ENCODE data around the gene SPATA6.
"Not testable (repeated sequence)": the region's sequence is repeated elsewhere in the genome, so short reads cannot be mapped to it uniquely, and the experiment has no call there.

DNA sequence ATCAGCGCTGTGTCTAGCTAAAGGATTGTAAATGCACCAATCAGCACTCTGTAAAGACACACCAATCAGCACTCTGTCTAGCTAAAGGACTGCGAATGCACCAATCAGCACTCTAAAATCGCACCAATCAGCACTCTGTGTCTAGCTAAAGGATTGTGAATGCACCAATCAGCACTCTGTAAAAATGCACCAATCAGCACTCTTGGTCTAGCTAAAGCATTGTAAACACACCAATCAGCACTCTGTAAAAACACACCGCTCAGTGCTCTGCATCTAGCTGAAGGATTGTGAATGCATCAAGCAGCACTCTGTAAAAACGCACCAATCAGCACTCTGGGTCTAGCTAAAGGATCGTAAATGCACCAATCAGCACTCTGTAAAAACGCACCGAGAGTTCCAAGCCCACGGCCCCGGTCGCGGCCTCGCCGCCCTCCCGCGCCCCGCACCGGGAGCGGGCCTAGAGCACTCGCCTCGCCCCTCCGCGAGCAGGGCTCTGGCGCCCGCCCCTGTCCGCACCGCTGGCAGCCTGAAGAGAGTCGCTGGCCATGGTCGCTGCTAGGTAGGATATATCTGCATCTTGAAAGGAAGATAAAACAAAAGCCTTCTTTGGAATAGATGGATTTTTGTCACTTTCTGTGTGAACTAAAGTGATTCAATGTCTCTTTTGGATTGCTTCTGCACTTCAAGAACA lies 36.5 kb downstream of the SPATA6 start:
- TF ChIP-seq, protein P1, sequence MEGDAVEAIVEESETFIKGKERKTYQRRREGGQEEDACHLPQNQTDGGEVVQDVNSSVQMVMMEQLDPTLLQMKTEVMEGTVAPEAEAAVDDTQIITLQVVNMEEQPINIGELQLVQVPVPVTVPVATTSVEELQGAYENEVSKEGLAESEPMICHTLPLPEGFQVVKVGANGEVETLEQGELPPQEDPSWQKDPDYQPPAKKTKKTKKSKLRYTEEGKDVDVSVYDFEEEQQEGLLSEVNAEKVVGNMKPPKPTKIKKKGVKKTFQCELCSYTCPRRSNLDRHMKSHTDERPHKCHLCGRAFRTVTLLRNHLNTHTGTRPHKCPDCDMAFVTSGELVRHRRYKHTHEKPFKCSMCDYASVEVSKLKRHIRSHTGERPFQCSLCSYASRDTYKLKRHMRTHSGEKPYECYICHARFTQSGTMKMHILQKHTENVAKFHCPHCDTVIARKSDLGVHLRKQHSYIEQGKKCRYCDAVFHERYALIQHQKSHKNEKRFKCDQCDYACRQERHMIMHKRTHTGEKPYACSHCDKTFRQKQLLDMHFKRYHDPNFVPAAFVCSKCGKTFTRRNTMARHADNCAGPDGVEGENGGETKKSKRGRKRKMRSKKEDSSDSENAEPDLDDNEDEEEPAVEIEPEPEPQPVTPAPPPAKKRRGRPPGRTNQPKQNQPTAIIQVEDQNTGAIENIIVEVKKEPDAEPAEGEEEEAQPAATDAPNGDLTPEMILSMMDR (tag by site-specific recombination; IDR thresholded peaks at IDR 0.05) = not testable (repeated sequence)
- TF ChIP-seq, protein P2, sequence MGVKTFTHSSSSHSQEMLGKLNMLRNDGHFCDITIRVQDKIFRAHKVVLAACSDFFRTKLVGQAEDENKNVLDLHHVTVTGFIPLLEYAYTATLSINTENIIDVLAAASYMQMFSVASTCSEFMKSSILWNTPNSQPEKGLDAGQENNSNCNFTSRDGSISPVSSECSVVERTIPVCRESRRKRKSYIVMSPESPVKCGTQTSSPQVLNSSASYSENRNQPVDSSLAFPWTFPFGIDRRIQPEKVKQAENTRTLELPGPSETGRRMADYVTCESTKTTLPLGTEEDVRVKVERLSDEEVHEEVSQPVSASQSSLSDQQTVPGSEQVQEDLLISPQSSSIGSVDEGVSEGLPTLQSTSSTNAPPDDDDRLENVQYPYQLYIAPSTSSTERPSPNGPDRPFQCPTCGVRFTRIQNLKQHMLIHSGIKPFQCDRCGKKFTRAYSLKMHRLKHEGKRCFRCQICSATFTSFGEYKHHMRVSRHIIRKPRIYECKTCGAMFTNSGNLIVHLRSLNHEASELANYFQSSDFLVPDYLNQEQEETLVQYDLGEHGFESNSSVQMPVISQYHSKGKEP (tag by site-specific recombination; IDR thresholded peaks at IDR 0.05) = not testable (repeated sequence)
- TF ChIP-seq ZNF530 (tag by site-specific recombination; IDR thresholded peaks at IDR 0.05; ENCODE audit: low read depth); ZBTB17 (tag by site-specific recombination; IDR thresholded peaks at IDR 0.05); ZNF274 (IDR thresholded peaks at IDR 0.05; ENCODE audit: low read length); ZNF274 (tag by site-specific recombination; IDR thresholded peaks at IDR 0.05; ENCODE audit: borderline replicate concordance); ZNF433 (tag by site-specific recombination; IDR thresholded peaks at IDR 0.05; ENCODE audit: low read depth); ZNF132 (tag by site-specific recombination; IDR thresholded peaks at IDR 0.05; ENCODE audit: borderline replicate concordance): not testable (repeated sequence)
- TF ChIP-seq, protein P3, sequence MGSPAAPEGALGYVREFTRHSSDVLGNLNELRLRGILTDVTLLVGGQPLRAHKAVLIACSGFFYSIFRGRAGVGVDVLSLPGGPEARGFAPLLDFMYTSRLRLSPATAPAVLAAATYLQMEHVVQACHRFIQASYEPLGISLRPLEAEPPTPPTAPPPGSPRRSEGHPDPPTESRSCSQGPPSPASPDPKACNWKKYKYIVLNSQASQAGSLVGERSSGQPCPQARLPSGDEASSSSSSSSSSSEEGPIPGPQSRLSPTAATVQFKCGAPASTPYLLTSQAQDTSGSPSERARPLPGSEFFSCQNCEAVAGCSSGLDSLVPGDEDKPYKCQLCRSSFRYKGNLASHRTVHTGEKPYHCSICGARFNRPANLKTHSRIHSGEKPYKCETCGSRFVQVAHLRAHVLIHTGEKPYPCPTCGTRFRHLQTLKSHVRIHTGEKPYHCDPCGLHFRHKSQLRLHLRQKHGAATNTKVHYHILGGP (tag by site-specific recombination; IDR thresholded peaks at IDR 0.05) = not testable (repeated sequence)
- TF ChIP-seq, protein P4, sequence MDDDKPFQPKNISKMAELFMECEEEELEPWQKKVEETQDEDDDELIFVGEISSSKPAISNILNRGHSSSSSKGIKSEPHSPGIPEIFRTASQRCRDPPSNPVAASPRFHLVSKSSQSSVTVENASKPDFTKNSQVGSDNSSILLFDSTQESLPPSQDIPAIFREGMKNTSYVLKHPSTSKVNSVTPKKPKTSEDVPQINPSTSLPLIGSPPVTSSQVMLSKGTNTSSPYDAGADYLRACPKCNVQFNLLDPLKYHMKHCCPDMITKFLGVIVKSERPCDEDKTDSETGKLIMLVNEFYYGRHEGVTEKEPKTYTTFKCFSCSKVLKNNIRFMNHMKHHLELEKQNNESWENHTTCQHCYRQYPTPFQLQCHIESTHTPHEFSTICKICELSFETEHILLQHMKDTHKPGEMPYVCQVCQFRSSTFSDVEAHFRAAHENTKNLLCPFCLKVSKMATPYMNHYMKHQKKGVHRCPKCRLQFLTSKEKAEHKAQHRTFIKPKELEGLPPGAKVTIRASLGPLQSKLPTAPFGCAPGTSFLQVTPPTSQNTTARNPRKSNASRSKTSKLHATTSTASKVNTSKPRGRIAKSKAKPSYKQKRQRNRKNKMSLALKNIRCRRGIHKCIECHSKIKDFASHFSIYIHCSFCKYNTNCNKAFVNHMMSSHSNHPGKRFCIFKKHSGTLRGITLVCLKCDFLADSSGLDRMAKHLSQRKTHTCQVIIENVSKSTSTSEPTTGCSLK (tag by site-specific recombination; IDR thresholded peaks at IDR 0.05) = not testable (repeated sequence)
